Tibial nerve (tissue), 4 donors: ENCODE measurements around the gene FRMD4A. TPM values are rescaled to one million over a fixed set of nuclear protein-coding genes. Genes with fewer than 3 reads are reported as not detected.

ENCODE experiments used
- DNase-seq, 2 donors: peaks; one replicate each; pipeline ENCODE4 v3.0.0-alpha.2; 2019; ENCODE audit warnings: low spot score in 2 of 2
- H3K27ac ChIP-seq, 4 donors: fragments of 200-600 bp; sonication (generic) in 3 of 4; one replicate each; pipeline ENCODE4 v1.5.1; 2017 to 2019; ENCODE audit warnings: mild to moderate bottlenecking in 1 of 4
- H3K27me3 ChIP-seq, 2 donors: fragments of 200-600 bp; sonication (generic) in 1 of 2; one replicate each; pipeline versions ENCODE4 v1.5.1 to v1.6.0; 2017 to 2019
- H3K36me3 ChIP-seq, 3 donors: fragments of 200-600 bp; sonication (generic); one replicate each; pipeline ENCODE4 v1.5.1; 2018 to 2019
- H3K4me1 ChIP-seq, 4 donors: fragments of 200-600 bp; sonication (generic) in 3 of 4; one replicate each; pipeline ENCODE4 v1.5.1; 2017 to 2019
- H3K4me3 ChIP-seq, 4 donors: fragments of 200-600 bp; sonication (generic) in 3 of 4; one replicate each; pipeline ENCODE4 v1.5.1; 2017 to 2019; ENCODE audit warnings: mild to moderate bottlenecking in 1 of 4, moderate library complexity in 1 of 4
- H3K9me3 ChIP-seq, 4 donors: fragments of 200-600 bp; sonication (generic) in 3 of 4; one replicate each; pipeline ENCODE4 v1.5.1; 2017 to 2019
- EP300 ChIP-seq, 2 donors: sonication (generic); formaldehyde crosslinking; IDR thresholded peaks; one replicate each; pipeline ENCODE4 v1.6.1; 2017; ENCODE audit warnings: antibody characterized with exemption in 2 of 2, mild to moderate bottlenecking in 1 of 2
- POLR2A ChIP-seq, 2 donors: fragments of 450-650 bp; IDR thresholded peaks; one replicate each; pipeline ENCODE4 v1.6.1; 2017; ENCODE audit warnings: antibody characterized with exemption in 2 of 2, mild to moderate bottlenecking in 2 of 2, moderate library complexity in 2 of 2
- WGBS, 2 donors: methylation state at CpG; one replicate each; pipeline ENCODE4 v1.1.5; 2018; 5-methylcytosine and 5-hydroxymethylcytosine counted together
- total RNA-seq, 4 donors: library from RNA; depleted of rRNA; stranded (reverse); fragments of >200 nt; gene quantifications; one replicate each; pipeline ENCODE4 v1.1.0, GENCODE V29; 2016
- TF ChIP-seq, protein P1 (sequence below), 5 experiments: fragments of 200-600 bp in 3 of 5; fragments of 450-650 bp in 2 of 5; sonication (generic) in 3 of 5; IDR thresholded peaks; one replicate each; pipeline ENCODE4 v1.5.1; 2016 to 2019; ENCODE audit warnings: antibody characterized with exemption in 5 of 5, mild to moderate bottlenecking in 3 of 5, moderate library complexity in 2 of 5

The FRMD4A gene
- total RNA-seq, 4 donors from 2014 or later = 39.8 to 89.7 (median 53.9) TPM

GRCh38 chr10:14185316-14186045 is 145.2 kb downstream of the FRMD4A start:
- no peaks in the 10 kb centered on the region for H3K9me3 ChIP-seq
- H3K27ac ChIP-seq = no peak overlapping the region
- no peaks in the 10 kb centered on the region for H3K36me3 ChIP-seq
- no peak for TF ChIP-seq POLR2A (IDR thresholded peaks at IDR 0.05)
- TF ChIP-seq, protein P1, sequence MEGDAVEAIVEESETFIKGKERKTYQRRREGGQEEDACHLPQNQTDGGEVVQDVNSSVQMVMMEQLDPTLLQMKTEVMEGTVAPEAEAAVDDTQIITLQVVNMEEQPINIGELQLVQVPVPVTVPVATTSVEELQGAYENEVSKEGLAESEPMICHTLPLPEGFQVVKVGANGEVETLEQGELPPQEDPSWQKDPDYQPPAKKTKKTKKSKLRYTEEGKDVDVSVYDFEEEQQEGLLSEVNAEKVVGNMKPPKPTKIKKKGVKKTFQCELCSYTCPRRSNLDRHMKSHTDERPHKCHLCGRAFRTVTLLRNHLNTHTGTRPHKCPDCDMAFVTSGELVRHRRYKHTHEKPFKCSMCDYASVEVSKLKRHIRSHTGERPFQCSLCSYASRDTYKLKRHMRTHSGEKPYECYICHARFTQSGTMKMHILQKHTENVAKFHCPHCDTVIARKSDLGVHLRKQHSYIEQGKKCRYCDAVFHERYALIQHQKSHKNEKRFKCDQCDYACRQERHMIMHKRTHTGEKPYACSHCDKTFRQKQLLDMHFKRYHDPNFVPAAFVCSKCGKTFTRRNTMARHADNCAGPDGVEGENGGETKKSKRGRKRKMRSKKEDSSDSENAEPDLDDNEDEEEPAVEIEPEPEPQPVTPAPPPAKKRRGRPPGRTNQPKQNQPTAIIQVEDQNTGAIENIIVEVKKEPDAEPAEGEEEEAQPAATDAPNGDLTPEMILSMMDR (IDR thresholded peaks at IDR 0.05) = no peak
- TF ChIP-seq EP300 (IDR thresholded peaks at IDR 0.05) = no peak
- 63 to 69% methylated on average over 7 of the region's 7 CpGs for WGBS, 2 donors
- no peaks in the 10 kb centered on the region for H3K4me1 ChIP-seq
- no peak overlapping the region for H3K4me3 ChIP-seq
- H3K27me3 ChIP-seq = peaks cover 0 to 21% of the 10 kb centered on the region in 2 donors
- DNase-seq = no peak

DNA sequence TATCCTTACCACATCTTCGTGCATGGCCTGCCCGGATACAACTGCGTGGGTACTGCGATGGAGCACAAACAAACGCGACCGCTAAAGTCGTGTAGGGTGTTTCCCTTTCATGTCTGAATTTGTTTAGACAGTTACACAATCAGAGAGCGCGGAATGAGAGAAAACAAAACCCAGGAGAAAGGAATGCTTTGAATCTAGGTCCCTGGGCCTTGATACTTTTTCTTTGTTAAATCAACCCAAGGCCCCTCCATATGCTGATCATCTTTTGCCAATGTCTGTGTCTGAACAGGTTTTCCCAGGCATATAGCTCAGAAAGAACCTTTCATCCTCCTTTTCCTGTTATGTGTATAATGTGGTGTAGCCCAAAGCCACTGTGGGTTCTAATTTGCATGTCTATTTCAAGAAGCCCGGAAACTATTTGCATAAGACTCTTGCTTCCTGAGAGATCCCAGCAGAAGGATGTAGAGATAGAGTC is 145.8 kb downstream of the FRMD4A start:
- no peaks in the 10 kb centered on the region for H3K4me1 ChIP-seq

DNA sequence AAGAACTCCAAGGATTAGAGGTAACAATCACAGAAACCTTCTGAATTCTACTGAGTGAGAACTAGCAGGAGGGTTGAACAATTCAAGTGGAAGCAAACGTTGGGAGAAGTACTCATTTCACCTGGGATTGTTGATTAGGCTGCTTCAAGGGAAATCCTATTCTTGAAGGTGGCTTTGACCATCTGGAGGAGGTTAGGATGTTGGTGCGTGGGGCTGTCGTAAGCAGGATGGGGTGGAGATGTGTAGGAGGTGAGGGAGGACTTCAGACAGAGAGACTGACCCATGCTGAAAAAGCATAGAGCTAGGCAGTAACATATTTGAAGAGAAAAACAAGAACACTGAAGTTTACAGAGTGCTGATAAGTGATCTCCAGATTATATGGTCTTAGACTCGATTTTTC is 147.9 kb downstream of the FRMD4A start:
- DNase-seq = no peak
- no peaks in the 10 kb centered on the region for H3K4me1 ChIP-seq
- no peaks in the 10 kb centered on the region for H3K9me3 ChIP-seq
- no peak for TF ChIP-seq POLR2A (IDR thresholded peaks at IDR 0.05)
- TF ChIP-seq EP300 (IDR thresholded peaks at IDR 0.05) = no peak
- TF ChIP-seq, protein P1 (IDR thresholded peaks at IDR 0.05) = no peak
- WGBS, 2 donors = 73 to 74% methylated on average over 4 of the region's 4 CpGs
- H3K27me3 ChIP-seq = peaks cover 0 to 21% of the 10 kb centered on the region in 2 donors
- H3K4me3 ChIP-seq = no peak overlapping the region
- no peak overlapping the region for H3K27ac ChIP-seq
- H3K36me3 ChIP-seq = no peaks in the 10 kb centered on the region

More for the DNA sequence above, 145.8 kb downstream of the FRMD4A start:
- TF ChIP-seq, protein P1 (IDR thresholded peaks at IDR 0.05) = no peak
- Histone ChIP-seq H3K9me3 (no peaks in the 10 kb centered on the region), H3K4me3 (no peak overlapping the region), H3K27me3 (peaks cover 0 to 21% of the 10 kb centered on the region in 2 donors), H3K27ac (no peak overlapping the region), H3K36me3 (no peaks in the 10 kb centered on the region)
- DNase-seq = no peak
- 84 to 91% methylated on average over 11 of the region's 11 CpGs for WGBS, 2 donors

GRCh38 chr10:14181567-14181936 is 149.2 kb downstream of the FRMD4A start:
- 85 to 91% methylated on average over 3 of the region's 3 CpGs for WGBS, 2 donors
- Histone ChIP-seq H3K27me3 (peaks cover 0 to 23% of the 10 kb centered on the region in 2 donors), H3K36me3 (no peaks in the 10 kb centered on the region), H3K9me3 (no peaks in the 10 kb centered on the region), H3K4me3 (no peak overlapping the region), H3K4me1 (no peaks in the 10 kb centered on the region), H3K27ac (no peak overlapping the region)
- TF ChIP-seq POLR2A (IDR thresholded peaks at IDR 0.05) (no peak), EP300 (IDR thresholded peaks at IDR 0.05) (no peak)
- TF ChIP-seq, protein P1 (IDR thresholded peaks at IDR 0.05) = no peak
- DNase-seq = no peak

GRCh38 chr10:14180911-14181566 is 149.7 kb downstream of the FRMD4A start:
- Histone ChIP-seq H3K36me3 (no peaks in the 10 kb centered on the region), H3K9me3 (no peaks in the 10 kb centered on the region), H3K27me3 (peaks cover 0 to 23% of the 10 kb centered on the region in 2 donors), H3K4me1 (no peaks in the 10 kb centered on the region), H3K4me3 (no peak overlapping the region), H3K27ac (no peak overlapping the region)
- no peak for DNase-seq
- TF ChIP-seq POLR2A (IDR thresholded peaks at IDR 0.05) = no peak
- TF ChIP-seq, protein P1 (IDR thresholded peaks at IDR 0.05) = no peak
- TF ChIP-seq EP300 (IDR thresholded peaks at IDR 0.05) = no peak
- 45 to 54% methylated on average over 13 of the region's 13 CpGs for WGBS, 2 donors
